GM12878 (cell line): ENCODE data around the gene MMP10. TPM values are rescaled to one million over a fixed set of nuclear protein-coding genes. Genes with fewer than 3 reads are reported as not detected.

ENCODE experiments used
- ATAC-seq: fragments of 200-7000 bp; cut with Tn5 transposase; 3 replicates; pipeline ENCODE4 v1.9.1; 2020; ENCODE audit warnings: mild to moderate bottlenecking, moderate library complexity
- BruUV-seq: library from RNA; stranded (reverse); fragments of 400-500 nt; replicated peaks from 2 replicates; lab custom pipeline; 2021; lab: Mats Ljungman, UMichigan
- CTCF ChIA-PET: fragments of 300-600 bp; sonication (Branson Sonifier 250); formaldehyde crosslinking; extraction: SDS; loops from one replicate; lab custom pipeline; 2021; ENCODE audit warnings: inconsistent platforms; lab: Yijun Ruan, JAX
- POLR2A ChIA-PET: fragments of 350-600 bp; formaldehyde crosslinking; extraction: SDS; loops from one replicate; lab custom pipeline; 2021; ENCODE audit warnings: inconsistent platforms; lab: Charles Lee
- RAD21 ChIA-PET: fragments of 300-600 bp; sonication (Branson Sonifier 250); formaldehyde crosslinking; loops from one replicate; lab custom pipeline; 2023; ENCODE audit warnings: antibody characterized with exemption; ENCODE audit not compliant: unreplicated experiment; lab: Charles Lee
- SMC1A ChIA-PET: fragments of 300-600 bp; sonication (Branson Sonifier 250); formaldehyde crosslinking; loops from one replicate; lab custom pipeline; 2023; ENCODE audit not compliant: unreplicated experiment, uncharacterized antibody; lab: Charles Lee
- DNase-seq: peaks from one replicate; pipeline ENCODE4 v3.0.0-alpha.2; 2011; ENCODE audit warnings: low read depth, low spot score
- FAIRE-seq: peaks from 3 replicates; lab custom pipeline; 2011; peaks lifted over from hg19 to GRCh38; lab: Jason Lieb, UNC
- H2AFZ ChIP-seq: 2 replicates; pipeline ENCODE4 v1.6.0; 2011; ENCODE audit warnings: low read depth, low read length, control low read depth; ENCODE audit not compliant: control insufficient read depth
- H3K27ac ChIP-seq: 2 replicates; pipeline ENCODE4 v1.5.1; 2011; ENCODE audit warnings: control low read depth; ENCODE audit not compliant: control insufficient read depth, insufficient read depth
- H3K27me3 ChIP-seq, 2 experiments: replicated peaks in 1 of 2; 2 replicates each; pipeline versions ENCODE4 v1.6.0 to v1.6.1; 2011; ENCODE audit warnings: low read length in 1 of 2; ENCODE audit not compliant: control insufficient read depth in 2 of 2, insufficient read depth in 2 of 2
- H3K36me3 ChIP-seq, 2 experiments: 2 replicates each; pipeline ENCODE4 v1.5.1; 2011; ENCODE audit warnings: low read length in 1 of 2; ENCODE audit not compliant: control insufficient read depth in 2 of 2, insufficient read depth in 2 of 2
- H3K4me1 ChIP-seq: 2 replicates; pipeline ENCODE4 v1.6.1; 2011; ENCODE audit warnings: mild to moderate bottlenecking, low read length, moderate library complexity, mixed read lengths; ENCODE audit not compliant: control insufficient read depth, insufficient read depth
- H3K4me2 ChIP-seq: 2 replicates; pipeline ENCODE4 v1.6.0; 2011; ENCODE audit warnings: control low read depth; ENCODE audit not compliant: control insufficient read depth, insufficient read depth
- H3K4me3 ChIP-seq: fragments of 200-600 bp; sonication (generic); 2 replicates; pipeline ENCODE4 v1.5.1; 2016
- H3K79me2 ChIP-seq: 2 replicates; pipeline ENCODE4 v1.6.0; 2011; ENCODE audit warnings: low read length; ENCODE audit not compliant: control insufficient read depth, insufficient read depth
- H3K9ac ChIP-seq: 2 replicates; pipeline ENCODE4 v1.8.0; 2011; ENCODE audit warnings: low read length, control low read depth, mixed read lengths; ENCODE audit not compliant: control insufficient read depth, insufficient read depth
- H3K9me3 ChIP-seq: replicated peaks from 3 replicates; pipeline ENCODE4 v1.5.1; 2011; ENCODE audit warnings: mild to moderate bottlenecking, low read length; ENCODE audit not compliant: control insufficient read depth, insufficient read depth
- H4K20me1 ChIP-seq: 2 replicates; pipeline ENCODE4 v1.6.0; 2011; ENCODE audit not compliant: control insufficient read depth, insufficient read depth
- ATF7 ChIP-seq: fragments of 450-650 bp; IDR thresholded peaks from 2 replicates; pipeline ENCODE4 v1.6.1; 2016; ENCODE audit warnings: low read depth, mild to moderate bottlenecking
- LARP7 ChIP-seq: fragments of 450-650 bp; IDR thresholded peaks from 2 replicates; pipeline ENCODE4 v1.6.1; 2017; ENCODE audit warnings: mild to moderate bottlenecking
- MEF2A ChIP-seq: IDR thresholded peaks from 2 replicates; pipeline ENCODE4 v1.6.1; 2011; ENCODE audit warnings: low read depth, mild to moderate bottlenecking, low read length, moderate library complexity; ENCODE audit not compliant: insufficient read depth
- MTA2 ChIP-seq: fragments of 450-650 bp; IDR thresholded peaks from 2 replicates; pipeline ENCODE4 v1.6.1; 2016; ENCODE audit warnings: low read depth, mild to moderate bottlenecking, moderate library complexity
- MXI1 ChIP-seq: fragments of 150-350 bp; IDR thresholded peaks from 2 replicates; pipeline ENCODE4 v1.6.1; 2011; ENCODE audit warnings: low read depth, mild to moderate bottlenecking, inconsistent platforms, low read length, improper control_type of control experiment
- POLR2A ChIP-seq: IDR thresholded peaks from 2 replicates; pipeline ENCODE4 v1.6.1; 2011; ENCODE audit warnings: low read depth, mild to moderate bottlenecking, low read length
- RELA ChIP-seq: fragments of 450-650 bp; IDR thresholded peaks from 2 replicates; pipeline ENCODE4 v1.8.0; 2014; ENCODE audit warnings: borderline replicate concordance; ENCODE audit not compliant: partially characterized antibody
- SREBF2 ChIP-seq: IDR thresholded peaks from 2 replicates; pipeline ENCODE4 v1.6.1; 2012; ENCODE audit warnings: mild to moderate bottlenecking, low read length
- WGBS: methylation state at CpG from one replicate; pipeline ENCODE4 v1.1.6; 2016; ENCODE audit warnings: low lambda C conversion rate; ENCODE audit not compliant: insufficient replicate concordance, insufficient coverage; ENCODE audit errors: missing lambda C conversion rate; 5-methylcytosine and 5-hydroxymethylcytosine counted together
- in situ Hi-C: fragments of 300-500 bp; cut with MboI; formaldehyde crosslinking; loops from 9 replicates; pipeline ENCODE4 v1.14.3; 2018; ENCODE audit warnings: mixed read lengths
- intact Hi-C: fragments of 100-400 bp; cut with micrococcal nuclease; formaldehyde crosslinking; loops from one replicate; pipeline ENCODE4 v1.14.2; 2022; ENCODE audit not compliant: unreplicated experiment
- polyA plus RNA-seq, 11 experiments: library from polyadenylated mRNA; depleted of rRNA in 4 of 11; unstranded in 6 of 11; stranded (reverse) in 5 of 11; fragments of >200 nt; fragmentation: Nextera tagmentation in 4 of 11; fragmentation: Illumina TruSeq in 1 of 11; extraction: Ambion mirVana in 4 of 11; extraction: Trizol in 1 of 11; gene quantifications; 1 replicate in 1 of 11; 2 replicates in 10 of 11; pipeline versions ENCODE4 v1.2.1 to v1.2.3, GENCODE V29; 2011 to 2016; ENCODE audit warnings: inconsistent platforms in 2 of 11, missing spikeins in 2 of 11, low read depth in 1 of 11
- total RNA-seq, 4 experiments: library from RNA; depleted of rRNA in 3 of 4; stranded (reverse); fragments of >200 nt in 3 of 4; fragmentation: Illumina TruSeq in 1 of 4; extraction: Trizol in 1 of 4; gene quantifications; 2 replicates each; pipeline versions ENCODE4 v1.2.1 to v1.2.3, GENCODE V29; 2013 to 2021
- TF ChIP-seq, protein P1 (sequence below), 3 experiments: IDR thresholded peaks in 2 of 3; conservative IDR thresholded peaks in 1 of 3; 2 replicates each; pipeline ENCODE4 v1.5.1; 2011; ENCODE audit warnings: low read depth in 3 of 3, low read length in 3 of 3, mild to moderate bottlenecking in 3 of 3, control low read depth in 2 of 3, moderate library complexity in 2 of 3, inconsistent platforms in 1 of 3, mixed read lengths in 1 of 3; ENCODE audit not compliant: control insufficient read depth in 2 of 3, insufficient read depth in 1 of 3; ENCODE audit errors: extremely low read depth in 1 of 3
- TF ChIP-seq, protein P2 (sequence below): fragments of 450-650 bp; IDR thresholded peaks from 2 replicates; pipeline ENCODE4 v1.6.1; 2018; ENCODE audit warnings: mild to moderate bottlenecking, low read depth, moderate library complexity; ENCODE audit not compliant: partially characterized antibody
- TF ChIP-seq, protein P3 (sequence below): fragments of 450-650 bp; IDR thresholded peaks from 2 replicates; pipeline ENCODE4 v1.6.1; 2017; ENCODE audit warnings: antibody characterized with exemption, mild to moderate bottlenecking, moderate library complexity

The MMP10 gene
- total and polyA plus RNA-seq, 10 of the 15 experiments (the other 5 are each of a cell fraction or from before 2014, with no cell fraction given): not detected

DNA sequence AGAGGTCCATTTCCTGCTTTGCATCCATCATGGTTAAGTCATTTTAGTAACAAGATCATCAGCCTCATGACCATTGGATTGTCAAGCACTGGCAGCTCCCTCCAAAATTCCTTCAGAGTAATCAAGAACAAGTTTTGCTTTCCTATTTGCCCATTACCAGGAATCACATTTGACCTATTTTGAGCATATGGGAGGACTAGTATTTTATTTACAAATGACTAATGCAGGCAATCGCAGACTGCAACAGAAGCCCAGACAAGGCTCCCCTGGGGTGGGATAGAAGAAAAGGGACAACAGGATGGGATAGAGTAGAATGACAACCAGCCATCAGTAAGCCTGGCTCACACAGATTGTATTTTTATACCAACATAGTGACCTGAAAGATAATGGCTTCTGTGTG, 9.1 kb downstream of the MMP10 start:
- intact Hi-C loops: no loop called here
- 53% methylated on average over 1 of the region's 1 CpG for WGBS
- CTCF ChIA-PET: no interaction called here

More for the DNA sequence above, 9.1 kb downstream of the MMP10 start:
- SMC1A ChIA-PET: interaction anchor here (1.1 kb wide), 2 partner anchors 9 kb away, joined by 3 read pairs; partner anchors contain the start of gene MMP10
- Histone ChIP-seq H3K4me3 (no peak overlapping the region), H3K27me3 (no peaks in the 10 kb centered on the region), H3K27ac (no peak overlapping the region), H3K4me1 (no peaks in the 10 kb centered on the region), H3K9ac (no peak overlapping the region), H3K9me3 (no peaks in the 10 kb centered on the region), H3K36me3 (no peaks in the 10 kb centered on the region), H4K20me1 (no peaks in the 10 kb centered on the region), H2AFZ (no peak overlapping the region), H3K4me2 (no peak overlapping the region), H3K79me2 (no peaks in the 10 kb centered on the region)
- BruUV-seq: no TSS peak
- DNase-seq: no peak
- RAD21 ChIA-PET: no interaction called here
- in situ Hi-C loops: no loop called here
- no peak for FAIRE-seq
- POLR2A ChIA-PET: no interaction called here
- no peak for ATAC-seq
- TF ChIP-seq MXI1 (no peak), RELA (no peak), ATF7 (no peak), POLR2A (no peak), SREBF2 (no peak), MTA2 (no peak), MEF2A (no peak), LARP7 (no peak)
- TF ChIP-seq, protein P1, sequence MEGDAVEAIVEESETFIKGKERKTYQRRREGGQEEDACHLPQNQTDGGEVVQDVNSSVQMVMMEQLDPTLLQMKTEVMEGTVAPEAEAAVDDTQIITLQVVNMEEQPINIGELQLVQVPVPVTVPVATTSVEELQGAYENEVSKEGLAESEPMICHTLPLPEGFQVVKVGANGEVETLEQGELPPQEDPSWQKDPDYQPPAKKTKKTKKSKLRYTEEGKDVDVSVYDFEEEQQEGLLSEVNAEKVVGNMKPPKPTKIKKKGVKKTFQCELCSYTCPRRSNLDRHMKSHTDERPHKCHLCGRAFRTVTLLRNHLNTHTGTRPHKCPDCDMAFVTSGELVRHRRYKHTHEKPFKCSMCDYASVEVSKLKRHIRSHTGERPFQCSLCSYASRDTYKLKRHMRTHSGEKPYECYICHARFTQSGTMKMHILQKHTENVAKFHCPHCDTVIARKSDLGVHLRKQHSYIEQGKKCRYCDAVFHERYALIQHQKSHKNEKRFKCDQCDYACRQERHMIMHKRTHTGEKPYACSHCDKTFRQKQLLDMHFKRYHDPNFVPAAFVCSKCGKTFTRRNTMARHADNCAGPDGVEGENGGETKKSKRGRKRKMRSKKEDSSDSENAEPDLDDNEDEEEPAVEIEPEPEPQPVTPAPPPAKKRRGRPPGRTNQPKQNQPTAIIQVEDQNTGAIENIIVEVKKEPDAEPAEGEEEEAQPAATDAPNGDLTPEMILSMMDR (IDR thresholded peaks at IDR 0.05 in 2 of 3, conservative IDR thresholded peaks at IDR 0.05 in 1 of 3; ENCODE audit: control insufficient read depth in 2 of 3, extremely low read depth in 1 of 3, insufficient read depth in 1 of 3, low read depth in 3 of 3, low read length in 3 of 3): no peak
- TF ChIP-seq, protein P2, sequence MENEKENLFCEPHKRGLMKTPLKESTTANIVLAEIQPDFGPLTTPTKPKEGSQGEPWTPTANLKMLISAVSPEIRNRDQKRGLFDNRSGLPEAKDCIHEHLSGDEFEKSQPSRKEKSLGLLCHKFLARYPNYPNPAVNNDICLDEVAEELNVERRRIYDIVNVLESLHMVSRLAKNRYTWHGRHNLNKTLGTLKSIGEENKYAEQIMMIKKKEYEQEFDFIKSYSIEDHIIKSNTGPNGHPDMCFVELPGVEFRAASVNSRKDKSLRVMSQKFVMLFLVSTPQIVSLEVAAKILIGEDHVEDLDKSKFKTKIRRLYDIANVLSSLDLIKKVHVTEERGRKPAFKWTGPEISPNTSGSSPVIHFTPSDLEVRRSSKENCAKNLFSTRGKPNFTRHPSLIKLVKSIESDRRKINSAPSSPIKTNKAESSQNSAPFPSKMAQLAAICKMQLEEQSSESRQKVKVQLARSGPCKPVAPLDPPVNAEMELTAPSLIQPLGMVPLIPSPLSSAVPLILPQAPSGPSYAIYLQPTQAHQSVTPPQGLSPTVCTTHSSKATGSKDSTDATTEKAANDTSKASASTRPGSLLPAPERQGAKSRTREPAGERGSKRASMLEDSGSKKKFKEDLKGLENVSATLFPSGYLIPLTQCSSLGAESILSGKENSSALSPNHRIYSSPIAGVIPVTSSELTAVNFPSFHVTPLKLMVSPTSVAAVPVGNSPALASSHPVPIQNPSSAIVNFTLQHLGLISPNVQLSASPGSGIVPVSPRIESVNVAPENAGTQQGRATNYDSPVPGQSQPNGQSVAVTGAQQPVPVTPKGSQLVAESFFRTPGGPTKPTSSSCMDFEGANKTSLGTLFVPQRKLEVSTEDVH: no peak
- TF ChIP-seq, protein P3, sequence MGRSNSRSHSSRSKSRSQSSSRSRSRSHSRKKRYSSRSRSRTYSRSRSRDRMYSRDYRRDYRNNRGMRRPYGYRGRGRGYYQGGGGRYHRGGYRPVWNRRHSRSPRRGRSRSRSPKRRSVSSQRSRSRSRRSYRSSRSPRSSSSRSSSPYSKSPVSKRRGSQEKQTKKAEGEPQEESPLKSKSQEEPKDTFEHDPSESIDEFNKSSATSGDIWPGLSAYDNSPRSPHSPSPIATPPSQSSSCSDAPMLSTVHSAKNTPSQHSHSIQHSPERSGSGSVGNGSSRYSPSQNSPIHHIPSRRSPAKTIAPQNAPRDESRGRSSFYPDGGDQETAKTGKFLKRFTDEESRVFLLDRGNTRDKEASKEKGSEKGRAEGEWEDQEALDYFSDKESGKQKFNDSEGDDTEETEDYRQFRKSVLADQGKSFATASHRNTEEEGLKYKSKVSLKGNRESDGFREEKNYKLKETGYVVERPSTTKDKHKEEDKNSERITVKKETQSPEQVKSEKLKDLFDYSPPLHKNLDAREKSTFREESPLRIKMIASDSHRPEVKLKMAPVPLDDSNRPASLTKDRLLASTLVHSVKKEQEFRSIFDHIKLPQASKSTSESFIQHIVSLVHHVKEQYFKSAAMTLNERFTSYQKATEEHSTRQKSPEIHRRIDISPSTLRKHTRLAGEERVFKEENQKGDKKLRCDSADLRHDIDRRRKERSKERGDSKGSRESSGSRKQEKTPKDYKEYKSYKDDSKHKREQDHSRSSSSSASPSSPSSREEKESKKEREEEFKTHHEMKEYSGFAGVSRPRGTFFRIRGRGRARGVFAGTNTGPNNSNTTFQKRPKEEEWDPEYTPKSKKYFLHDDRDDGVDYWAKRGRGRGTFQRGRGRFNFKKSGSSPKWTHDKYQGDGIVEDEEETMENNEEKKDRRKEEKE: no peak
